Transverse colon (tissue), 3 donors: Measurements from ENCODE around the gene ANAPC5.

Experiments
- CTCF ChIP-seq, 5 experiments: fragments of 200-600 bp in 3 of 5; fragments of 450-650 bp in 2 of 5; sonication (generic) in 3 of 5; IDR thresholded peaks; 1 replicate in 2 of 5; 2 replicates in 3 of 5; pipeline ENCODE4 v1.5.1; 2016 to 2017; ENCODE audit warnings: antibody characterized with exemption in 5 of 5, inconsistent platforms in 3 of 5, mild to moderate bottlenecking in 2 of 5, moderate library complexity in 1 of 5
- POLR2A ChIP-seq: fragments of 450-650 bp; IDR thresholded peaks from one replicate; pipeline ENCODE4 v1.6.1; 2016; ENCODE audit warnings: antibody characterized with exemption, mild to moderate bottlenecking, moderate library complexity

DNA sequence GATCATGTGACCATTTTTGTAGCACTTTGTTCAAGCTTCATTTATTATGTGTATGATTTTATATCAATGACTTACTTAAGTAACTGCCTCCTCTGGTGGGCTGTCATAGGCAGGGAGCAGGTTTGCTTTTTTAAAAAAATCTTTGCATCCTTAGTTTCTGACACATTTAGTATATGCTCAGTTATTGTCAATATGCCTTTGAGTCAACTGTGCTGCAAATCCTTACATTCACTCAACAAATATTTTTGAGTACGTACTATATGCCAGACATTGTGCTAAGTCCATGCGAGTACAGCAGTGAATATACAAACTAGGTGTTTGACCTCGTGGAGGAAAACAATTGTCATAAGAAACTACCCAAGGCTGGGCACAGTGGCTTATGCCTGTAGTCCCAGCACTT is 4.4 kb upstream of the ANAPC5 start:
- TF ChIP-seq POLR2A (no peak), CTCF (IDR thresholded peaks at IDR 0.05) (no peak)
